ENCODE measurements around the gene LAMC3.

DNA sequence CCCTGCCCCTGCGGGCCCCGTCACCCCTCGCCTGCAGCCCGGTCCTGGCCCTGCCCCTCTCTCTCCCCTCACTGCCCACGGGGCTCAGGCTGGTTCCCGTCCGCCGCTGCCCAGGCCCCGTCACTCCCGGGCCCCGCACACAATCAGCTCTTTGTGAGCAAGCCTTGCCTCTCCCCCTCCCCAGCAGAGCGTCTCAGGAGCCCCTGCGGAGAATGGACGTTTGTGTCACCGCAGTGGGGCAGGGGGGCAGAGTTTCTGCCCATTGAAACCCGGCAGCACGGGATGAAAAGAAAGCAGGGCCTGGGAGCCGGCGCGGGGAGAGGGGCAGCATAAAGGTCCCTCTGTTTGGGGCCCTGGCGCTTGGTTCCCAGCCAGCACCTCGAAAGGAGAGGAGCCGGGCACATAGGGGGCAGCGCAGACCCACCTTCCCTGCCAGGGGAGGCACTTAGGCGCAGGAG, 102.9 kb downstream of the LAMC3 start:
- TF ChIP-seq, protein P1, sequence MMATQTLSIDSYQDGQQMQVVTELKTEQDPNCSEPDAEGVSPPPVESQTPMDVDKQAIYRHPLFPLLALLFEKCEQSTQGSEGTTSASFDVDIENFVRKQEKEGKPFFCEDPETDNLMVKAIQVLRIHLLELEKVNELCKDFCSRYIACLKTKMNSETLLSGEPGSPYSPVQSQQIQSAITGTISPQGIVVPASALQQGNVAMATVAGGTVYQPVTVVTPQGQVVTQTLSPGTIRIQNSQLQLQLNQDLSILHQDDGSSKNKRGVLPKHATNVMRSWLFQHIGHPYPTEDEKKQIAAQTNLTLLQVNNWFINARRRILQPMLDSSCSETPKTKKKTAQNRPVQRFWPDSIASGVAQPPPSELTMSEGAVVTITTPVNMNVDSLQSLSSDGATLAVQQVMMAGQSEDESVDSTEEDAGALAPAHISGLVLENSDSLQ (IDR thresholded peaks at IDR 0.05): no peak
- TF ChIP-seq CTBP1 (IDR thresholded peaks at IDR 0.05; ENCODE audit: borderline replicate concordance) (no peak), TARDBP (IDR thresholded peaks at IDR 0.05) (no peak), BHLHE40 (IDR thresholded peaks at IDR 0.05; ENCODE audit: borderline replicate concordance) (no peak), ARNT (IDR thresholded peaks at IDR 0.05) (no peak), ZNF384 (IDR thresholded peaks at IDR 0.05) (no peak), FOXM1 (IDR thresholded peaks at IDR 0.05; ENCODE audit: borderline replicate concordance) (no peak), HDGF (IDR thresholded peaks at IDR 0.05; ENCODE audit: borderline replicate concordance) (no peak), NFRKB (IDR thresholded peaks at IDR 0.05) (no peak)

All from HEK293T (cell line).